IPS DF 19.7 (cell line): Measurements from ENCODE around the gene MRC1.

Experiments
- DNase-seq: peaks from one replicate; pipeline ENCODE4 v3.0.0-alpha.2; 2013; ENCODE audit warnings: low read depth, low spot score

MRC1 gene

GRCh38 chr10:17795083-17795482 lies 14.1 kb upstream of the MRC1 start:
- DNase-seq = no peak

DNA sequence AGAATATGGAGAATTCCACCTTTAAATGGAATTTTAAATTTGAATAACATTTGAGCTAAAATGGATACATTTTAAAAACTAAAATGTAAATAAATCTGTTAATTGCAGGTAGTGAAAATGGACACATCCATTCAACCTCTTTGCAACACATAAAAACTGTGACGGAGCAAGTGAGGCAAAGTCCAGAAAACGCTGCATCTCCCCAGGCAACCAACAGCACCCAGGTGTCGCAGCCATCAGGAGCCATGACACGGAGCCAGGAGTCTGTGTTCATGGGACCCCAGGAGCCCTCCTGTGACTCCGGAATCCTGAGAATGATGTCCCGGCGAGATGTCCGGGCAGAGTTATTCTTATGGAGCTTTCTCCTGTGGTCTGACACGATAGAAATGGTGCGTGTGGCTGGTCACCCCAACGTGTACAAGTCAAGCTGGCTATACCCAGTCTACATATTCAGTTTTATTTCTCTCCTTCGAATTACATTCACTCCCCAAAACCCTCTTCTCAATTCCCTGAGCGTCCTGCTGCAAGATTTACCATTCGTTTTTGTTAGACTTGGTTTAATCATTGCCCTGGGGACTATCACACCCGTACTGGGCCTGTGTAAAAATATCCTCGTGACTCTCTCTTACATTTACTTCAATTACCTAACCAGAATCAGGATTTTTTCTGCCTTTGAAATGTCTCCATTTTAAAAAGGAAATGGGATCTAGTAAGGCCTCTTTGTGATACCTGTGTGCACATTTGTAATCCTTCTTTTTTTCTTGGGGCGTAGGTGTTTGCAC lies 13.1 kb upstream of the MRC1 start:
- DNase-seq = no peak

- DNase-seq = no peak
Measured at GRCh38 chr10:17801507-17801906, 7.6 kb upstream of the MRC1 start.

- DNase-seq = no peak
Measured at GRCh38 chr10:17802350-17802749, 6.8 kb upstream of the MRC1 start.

GRCh38 chr10:17802976-17803375 lies 6.2 kb upstream of the MRC1 start:
- no peak for DNase-seq

DNA sequence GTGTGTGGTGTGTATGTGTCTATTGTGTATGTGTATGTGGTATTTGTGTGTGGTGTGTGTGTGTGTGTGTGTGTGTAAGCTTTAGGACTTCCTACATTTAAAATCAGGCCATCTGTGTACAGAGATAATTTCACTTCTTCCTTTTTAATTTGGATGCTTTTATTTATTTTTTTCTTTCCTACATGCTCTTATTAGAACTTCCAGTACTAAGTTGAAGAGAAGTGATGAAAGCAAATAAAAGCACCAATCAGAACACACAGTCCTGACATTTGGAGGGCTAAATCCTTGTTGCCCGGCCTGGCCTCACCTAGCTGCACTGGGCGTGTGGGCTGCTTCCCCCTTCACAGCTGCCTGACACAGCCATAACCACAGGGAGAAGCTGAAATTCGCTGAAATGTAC lies 3.8 kb upstream of the MRC1 start:
- no peak for DNase-seq

- no peak for DNase-seq
Measured at GRCh38 chr10:17805921-17806577, 3.1 kb upstream of the MRC1 start.

GRCh38 chr10:17811146-17811865 lies 2.2 kb downstream of the MRC1 start:
- no peak for DNase-seq

- no peak for DNase-seq
Measured at GRCh38 chr10:17814973-17815372, 5.8 kb downstream of the MRC1 start.

- DNase-seq = no peak
Measured at GRCh38 chr10:17816199-17816598, 7.1 kb downstream of the MRC1 start.

- DNase-seq = no peak
Measured at GRCh38 chr10:17817316-17817715, 8.2 kb downstream of the MRC1 start.

GRCh38 chr10:17817790-17818189 lies 8.6 kb downstream of the MRC1 start:
- no peak for DNase-seq

DNA sequence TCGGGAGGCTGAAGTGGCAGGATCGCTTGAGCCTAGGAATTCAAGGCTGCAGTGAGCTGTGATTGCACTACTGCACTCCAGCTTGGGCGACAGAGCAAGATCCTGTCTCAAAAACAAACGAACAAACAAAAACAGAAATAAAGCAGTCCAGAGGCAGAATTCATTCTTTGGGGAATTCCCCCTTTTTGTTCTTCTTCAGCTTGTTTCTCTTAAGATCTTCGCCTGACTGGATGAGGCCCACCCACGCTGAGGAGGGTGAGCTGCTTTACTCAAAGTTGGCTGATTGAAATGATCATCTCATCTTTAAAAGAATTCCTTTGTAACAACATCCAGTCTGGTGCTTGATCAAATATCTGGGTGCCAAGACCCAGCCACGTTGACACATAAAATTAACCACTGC lies 10.7 kb downstream of the MRC1 start:
- DNase-seq = no peak

GRCh38 chr10:17820943-17821342 lies 11.8 kb downstream of the MRC1 start:
- no peak for DNase-seq

DNA sequence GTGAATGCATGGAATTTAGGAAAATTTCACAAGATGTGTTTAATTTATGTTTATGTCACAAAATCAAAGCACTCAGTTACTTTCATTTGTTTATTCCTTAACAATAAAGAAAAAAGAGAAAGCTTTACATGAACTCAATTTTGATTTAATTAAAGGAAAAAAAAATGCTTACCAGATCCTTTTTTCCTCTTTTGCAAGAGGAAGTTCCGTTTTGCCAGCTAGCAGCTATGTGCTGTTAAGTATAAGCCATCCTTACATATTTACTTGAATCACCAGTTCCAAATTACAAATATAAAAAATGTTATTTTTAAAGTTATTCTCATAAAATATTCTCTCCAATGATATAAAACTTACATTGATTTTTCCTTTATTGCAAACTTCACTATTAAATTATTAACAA lies 12.7 kb downstream of the MRC1 start:
- no peak for DNase-seq

- DNase-seq = no peak
Measured at GRCh38 chr10:17831341-17831740, 22.2 kb downstream of the MRC1 start.

DNA sequence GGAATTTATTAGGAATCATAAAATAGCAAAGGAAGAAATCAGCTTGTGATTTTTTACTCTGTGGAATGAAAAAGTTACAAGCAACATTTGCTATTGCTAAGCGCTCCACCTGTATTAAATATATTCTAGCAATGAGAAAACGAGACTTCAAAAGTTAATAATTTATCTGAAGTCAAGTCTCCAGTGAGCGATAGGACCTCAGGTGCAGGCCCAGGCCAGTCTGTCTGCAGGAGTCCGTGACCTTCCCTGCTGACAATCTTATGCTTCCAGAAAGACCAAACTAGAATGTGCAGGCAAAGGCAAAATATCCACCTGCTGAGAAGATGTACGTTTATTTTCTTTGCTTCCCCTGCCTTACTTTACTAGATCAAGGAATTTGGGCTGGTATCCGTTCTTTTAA lies 22.7 kb downstream of the MRC1 start:
- no peak for DNase-seq

DNA sequence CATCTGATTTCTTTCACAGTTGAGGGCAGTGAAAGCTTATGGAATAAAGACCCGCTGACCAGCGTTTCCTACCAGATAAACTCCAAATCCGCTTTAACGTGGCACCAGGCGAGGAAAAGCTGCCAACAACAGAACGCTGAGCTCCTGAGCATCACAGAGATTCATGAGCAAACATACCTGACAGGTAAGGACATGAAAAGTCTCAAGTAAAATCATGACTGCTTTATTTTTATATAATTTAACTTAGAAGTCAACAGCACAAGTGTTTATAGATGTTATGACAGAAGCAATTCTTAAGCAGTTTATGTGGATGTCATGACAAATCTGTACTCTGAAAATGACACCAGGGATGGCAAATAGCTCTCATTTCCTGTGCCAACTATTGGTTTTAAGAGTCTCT lies 24.5 kb downstream of the MRC1 start:
- no peak for DNase-seq

DNA sequence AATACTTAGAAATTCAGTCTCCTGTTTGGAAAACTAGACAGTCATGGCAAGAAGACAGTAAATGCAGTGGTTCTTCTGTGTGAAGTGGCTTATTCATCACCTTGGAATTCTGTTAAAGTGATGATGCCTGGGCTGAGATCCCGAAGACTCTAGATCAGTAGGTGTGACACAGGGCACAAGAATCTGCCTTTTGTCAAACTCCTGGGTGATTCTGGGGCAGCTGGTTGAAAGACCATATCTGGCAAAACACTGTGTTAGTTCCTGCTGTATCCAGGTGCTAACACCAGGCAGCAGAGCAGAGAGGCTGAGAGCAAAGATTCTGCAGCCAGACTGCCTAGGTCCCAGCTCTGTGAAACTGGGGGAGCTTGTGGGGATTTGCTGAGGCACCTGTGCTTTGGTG lies 26.5 kb downstream of the MRC1 start:
- DNase-seq = peak; percentile 20

DNA sequence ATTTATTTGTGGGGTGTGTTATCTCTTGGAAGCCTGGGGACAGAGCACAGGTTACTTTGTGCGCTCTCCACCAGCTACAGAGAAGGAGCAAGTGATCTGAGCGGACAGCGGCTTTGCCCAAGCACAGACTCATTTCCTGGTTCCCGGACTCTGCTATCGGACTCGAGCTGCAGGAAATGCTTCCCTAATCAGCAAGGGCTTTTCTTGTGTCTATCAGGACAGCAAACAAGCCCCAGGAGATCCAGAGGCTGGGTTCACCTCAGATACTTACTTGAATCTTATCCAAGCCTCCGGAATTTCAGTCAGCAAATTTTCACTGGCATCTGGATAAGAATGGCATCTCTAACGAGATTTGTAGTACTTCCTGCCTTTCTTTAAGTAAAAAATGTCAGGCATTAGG lies 27.8 kb downstream of the MRC1 start:
- peak; percentile 7 for DNase-seq

DNA sequence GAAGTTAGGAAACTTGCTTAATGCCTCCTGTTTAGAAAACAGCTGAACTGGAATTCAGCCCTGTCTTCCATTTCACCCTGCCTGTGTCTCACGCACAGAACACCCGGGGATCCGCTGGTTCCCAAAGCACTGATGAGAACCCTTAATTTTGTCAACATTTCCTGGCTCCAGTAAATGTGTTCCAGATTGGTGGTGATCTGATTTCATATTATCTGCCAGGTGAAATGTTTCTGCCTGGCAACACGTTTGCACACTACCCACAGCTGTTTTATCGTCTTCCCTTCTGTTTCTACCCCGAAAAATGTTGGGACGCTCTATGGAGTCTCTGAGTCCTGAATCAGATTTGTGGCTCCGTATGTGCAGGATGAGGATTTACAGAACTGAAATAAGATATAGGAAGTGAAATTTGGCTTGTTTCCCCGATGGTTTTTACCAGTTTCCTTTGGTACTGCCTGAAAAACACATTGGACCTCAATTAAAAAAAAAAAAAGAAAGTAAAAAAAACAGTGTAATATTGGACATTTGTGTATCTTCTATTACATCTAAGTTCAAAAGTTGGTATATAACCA lies 29.0 kb downstream of the MRC1 start:
- DNase-seq = no peak

DNA sequence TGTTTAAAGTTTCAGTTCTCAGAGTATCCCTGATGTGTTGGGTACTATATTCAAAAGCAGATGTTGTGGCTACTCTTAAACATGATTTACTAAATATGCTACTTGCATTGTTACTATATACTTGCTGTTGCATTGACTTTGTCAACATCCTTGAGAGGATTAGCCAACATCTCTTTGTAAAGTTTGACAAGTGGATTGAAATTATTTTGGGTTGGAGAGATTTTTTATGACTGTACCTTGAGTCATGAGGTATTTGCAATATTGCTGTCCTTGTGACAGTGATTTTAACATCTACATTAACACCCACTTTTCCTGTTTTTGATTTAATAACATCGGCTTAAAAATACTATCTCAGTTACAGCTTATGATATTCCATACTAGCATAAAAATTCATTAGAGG lies 31.9 kb downstream of the MRC1 start:
- no peak for DNase-seq
